ENCODE data around the gene FMR1NB.

Gene FMR1NB

DNA sequence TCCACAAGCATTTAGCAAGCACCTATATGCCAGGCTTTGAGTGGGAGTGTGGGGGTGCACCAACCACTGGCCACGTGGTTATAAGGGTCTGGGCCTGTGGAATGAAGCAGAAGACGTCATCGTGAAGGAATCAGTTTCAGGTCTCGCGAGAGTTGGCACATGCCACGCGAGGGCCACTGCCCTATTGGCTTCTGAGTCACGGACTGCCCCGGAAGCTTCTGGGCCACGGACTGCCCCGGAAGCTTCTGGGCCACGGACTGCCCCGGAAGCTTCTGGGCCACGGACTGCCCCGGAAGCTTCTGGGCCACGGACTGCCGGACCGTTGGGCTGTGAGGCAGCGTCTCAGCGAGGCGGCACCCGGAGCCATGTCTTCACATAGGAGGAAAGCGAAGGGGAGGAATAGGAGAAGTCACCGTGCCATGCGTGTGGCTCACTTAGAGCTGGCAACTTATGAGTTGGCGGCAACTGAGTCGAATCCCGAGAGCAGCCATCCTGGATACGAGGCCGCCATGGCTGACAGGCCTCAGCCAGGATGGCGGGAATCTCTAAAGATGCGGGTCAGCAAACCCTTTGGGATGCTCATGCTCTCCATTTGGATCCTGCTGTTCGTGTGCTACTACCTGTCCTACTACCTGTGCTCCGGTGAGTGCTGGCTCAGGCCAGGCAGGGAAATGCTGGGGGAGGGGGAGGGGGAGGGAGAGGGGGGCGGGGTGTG is at the start of gene FMR1NB:
Gene FMR1NB, plus strand, starts transcription at position 300 of the 715 bp plus-strand sequence. Its CDS starts 66 bp downstream, at position 366.
- Histone ChIP-seq H3K36me3 (ENCODE audit: control insufficient read depth in 2 of 2, insufficient read depth in 2 of 2, low read length in 2 of 2) (no peaks in the 10 kb centered on the region), H3K9ac (ENCODE audit: low read depth in 1 of 2, low read length in 2 of 2) (no peak within 1 kb of the TSS), H3K9me3 (ENCODE audit: control insufficient read depth in 2 of 2, low read length in 2 of 2) (no peaks in the 10 kb centered on the region), H3K27ac (ENCODE audit: low read depth in 2 of 2, low read length in 2 of 2) (no peak within 1 kb of the TSS), H3K4me1 (ENCODE audit: control insufficient read depth in 2 of 2, insufficient read depth in 2 of 2, low read length in 2 of 2) (no peaks in the 10 kb centered on the region), H3K4me3 (ENCODE audit: low read length in 2 of 2) (no peak within 1 kb of the TSS), H3K27me3 (ENCODE audit: control insufficient read depth in 2 of 2, insufficient read depth in 2 of 2, low read length in 2 of 2) (no peaks in the 10 kb centered on the region)

DNA sequence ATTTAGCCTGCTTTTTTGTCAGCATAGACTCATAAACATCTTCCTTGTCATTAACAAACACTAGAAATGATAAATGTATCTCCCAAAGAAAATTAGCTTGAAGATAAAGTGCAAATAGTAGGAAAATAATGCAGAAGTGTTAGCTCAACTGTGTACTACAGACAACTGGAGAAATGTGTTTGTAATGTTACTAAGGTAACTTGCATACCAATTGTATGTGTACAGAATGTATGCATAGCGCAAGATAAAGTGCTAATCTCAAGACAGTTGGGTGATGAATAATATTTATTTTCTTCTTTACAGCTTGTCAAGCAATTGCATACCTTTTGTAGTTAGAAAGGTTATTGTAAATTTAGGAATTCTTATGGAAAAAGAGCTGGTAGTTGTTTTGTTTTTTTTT is 47.3 kb upstream of the FMR1NB start:
- H3K27me3 ChIP-seq (ENCODE audit: control insufficient read depth in 2 of 2, insufficient read depth in 2 of 2, low read length in 2 of 2) = no peaks in the 10 kb centered on the region
- no peak overlapping the region for H3K4me3 ChIP-seq (ENCODE audit: low read length in 2 of 2)
- H3K9me3 ChIP-seq (ENCODE audit: control insufficient read depth in 2 of 2, low read length in 2 of 2) = no peaks in the 10 kb centered on the region
- H3K36me3 ChIP-seq (ENCODE audit: control insufficient read depth in 2 of 2, insufficient read depth in 2 of 2, low read length in 2 of 2) = peaks cover 20 to 23% of the 10 kb centered on the region in 2 donors
- H3K4me1 ChIP-seq (ENCODE audit: control insufficient read depth in 2 of 2, insufficient read depth in 2 of 2, low read length in 2 of 2) = no peaks in the 10 kb centered on the region
- no peak overlapping the region for H3K27ac ChIP-seq (ENCODE audit: low read depth in 2 of 2, low read length in 2 of 2)
- no peak overlapping the region for H3K9ac ChIP-seq (ENCODE audit: low read depth in 1 of 2, low read length in 2 of 2)

DNA sequence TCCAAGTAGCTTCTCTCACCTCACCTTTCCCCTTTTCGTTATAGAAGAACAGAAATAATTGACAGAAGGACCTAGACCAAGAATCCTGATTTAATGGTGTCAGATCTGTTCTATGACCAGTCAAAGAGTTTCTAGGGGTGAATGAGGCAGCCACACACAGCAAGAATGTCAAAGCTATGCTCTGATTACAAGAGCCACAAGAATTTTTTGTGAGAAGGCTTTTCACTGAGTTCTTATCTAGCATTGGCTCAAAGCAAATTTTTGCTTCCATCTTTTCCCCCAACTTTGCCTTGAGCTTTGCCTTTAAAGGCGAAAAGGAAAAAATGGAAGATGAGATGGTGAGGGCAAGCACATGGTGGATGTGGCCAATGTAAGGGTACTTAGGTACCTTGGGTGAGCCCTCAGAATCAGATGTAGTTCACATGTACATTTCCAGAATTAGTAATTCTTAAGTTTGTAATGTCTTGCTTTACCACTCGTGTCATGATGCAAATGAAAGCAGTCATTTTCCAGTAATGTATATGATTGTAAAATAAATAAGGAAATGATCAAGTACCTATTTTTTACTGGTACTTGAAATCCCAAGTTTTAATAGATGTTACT is 45.9 kb upstream of the FMR1NB start:
- Histone ChIP-seq H3K9me3 (ENCODE audit: control insufficient read depth in 2 of 2, low read length in 2 of 2) (no peaks in the 10 kb centered on the region), H3K36me3 (ENCODE audit: control insufficient read depth in 2 of 2, insufficient read depth in 2 of 2, low read length in 2 of 2) (peaks cover 18 to 21% of the 10 kb centered on the region in 2 donors)

DNA sequence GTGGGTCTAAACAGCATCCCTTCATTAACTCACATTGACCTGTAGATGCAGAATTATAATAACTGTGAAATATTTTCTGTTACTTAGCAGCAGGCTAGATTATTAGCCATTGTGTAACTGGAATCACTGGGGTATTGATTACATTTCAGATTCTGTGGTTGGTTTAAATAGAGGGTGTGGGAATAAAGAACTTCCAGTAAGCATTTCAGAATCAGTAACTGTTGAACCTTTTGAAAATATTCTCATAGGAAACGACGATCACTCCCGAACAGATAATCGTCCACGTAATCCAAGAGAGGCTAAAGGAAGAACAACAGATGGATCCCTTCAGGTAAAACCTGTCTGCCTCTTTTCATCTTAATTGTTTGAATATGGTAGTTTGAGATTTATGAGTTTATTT is 35.9 kb upstream of the FMR1NB start:
- H3K36me3 ChIP-seq (ENCODE audit: control insufficient read depth in 2 of 2, insufficient read depth in 2 of 2, low read length in 2 of 2) = peaks cover 17 to 22% of the 10 kb centered on the region in 2 donors
- H3K27ac ChIP-seq (ENCODE audit: low read depth in 2 of 2, low read length in 2 of 2) = no peak overlapping the region
- no peaks in the 10 kb centered on the region for H3K27me3 ChIP-seq (ENCODE audit: control insufficient read depth in 2 of 2, insufficient read depth in 2 of 2, low read length in 2 of 2)
- H3K9ac ChIP-seq (ENCODE audit: low read depth in 1 of 2, low read length in 2 of 2) = no peak overlapping the region
- H3K4me3 ChIP-seq (ENCODE audit: low read length in 2 of 2) = no peak overlapping the region
- H3K4me1 ChIP-seq (ENCODE audit: control insufficient read depth in 2 of 2, insufficient read depth in 2 of 2, low read length in 2 of 2) = peaks cover 0 to 2% of the 10 kb centered on the region in 2 donors
- no peaks in the 10 kb centered on the region for H3K9me3 ChIP-seq (ENCODE audit: control insufficient read depth in 2 of 2, low read length in 2 of 2)

More for the DNA sequence above, 45.9 kb upstream of the FMR1NB start:
- Histone ChIP-seq H3K4me3 (ENCODE audit: low read length in 2 of 2) (no peak overlapping the region), H3K4me1 (ENCODE audit: control insufficient read depth in 2 of 2, insufficient read depth in 2 of 2, low read length in 2 of 2) (no peaks in the 10 kb centered on the region), H3K27me3 (ENCODE audit: control insufficient read depth in 2 of 2, insufficient read depth in 2 of 2, low read length in 2 of 2) (no peaks in the 10 kb centered on the region), H3K9ac (ENCODE audit: low read depth in 1 of 2, low read length in 2 of 2) (no peak overlapping the region), H3K27ac (ENCODE audit: low read depth in 2 of 2, low read length in 2 of 2) (no peak overlapping the region)

- Histone ChIP-seq H3K9me3 (ENCODE audit: control insufficient read depth in 2 of 2, low read length in 2 of 2) (no peaks in the 10 kb centered on the region), H3K36me3 (ENCODE audit: control insufficient read depth in 2 of 2, insufficient read depth in 2 of 2, low read length in 2 of 2) (peaks cover 12 to 22% of the 10 kb centered on the region in 2 donors), H3K9ac (ENCODE audit: low read depth in 1 of 2, low read length in 2 of 2) (no peak overlapping the region), H3K4me1 (ENCODE audit: control insufficient read depth in 2 of 2, insufficient read depth in 2 of 2, low read length in 2 of 2) (peaks cover 2 to 3% of the 10 kb centered on the region in 2 donors), H3K27me3 (ENCODE audit: control insufficient read depth in 2 of 2, insufficient read depth in 2 of 2, low read length in 2 of 2) (no peaks in the 10 kb centered on the region), H3K4me3 (ENCODE audit: low read length in 2 of 2) (no peak overlapping the region), H3K27ac (ENCODE audit: low read depth in 2 of 2, low read length in 2 of 2) (no peak overlapping the region)
These were observed 32.6 kb upstream of the FMR1NB start for GRCh38 chrX:147948531-147948930.

DNA sequence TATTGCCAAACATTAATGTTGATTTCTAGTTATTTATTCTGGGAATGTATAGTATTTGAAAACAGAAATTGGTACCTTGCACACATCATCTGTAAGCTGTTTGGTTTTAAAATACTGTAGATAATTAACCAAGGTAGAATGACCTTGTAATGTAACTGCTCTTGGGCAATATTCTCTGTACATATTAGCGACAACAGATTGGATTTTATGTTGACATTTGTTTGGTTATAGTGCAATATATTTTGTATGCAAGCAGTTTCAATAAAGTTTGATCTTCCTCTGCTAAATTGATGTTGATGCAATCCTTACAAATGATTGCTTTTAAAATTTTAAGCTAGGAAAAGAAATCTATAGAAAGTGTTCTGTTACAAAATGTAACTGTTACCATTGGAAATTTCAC is 30.8 kb upstream of the FMR1NB start:
- Histone ChIP-seq H3K36me3 (ENCODE audit: control insufficient read depth in 2 of 2, insufficient read depth in 2 of 2, low read length in 2 of 2) (peaks cover 7 to 10% of the 10 kb centered on the region in 2 donors), H3K27me3 (ENCODE audit: control insufficient read depth in 2 of 2, insufficient read depth in 2 of 2, low read length in 2 of 2) (no peaks in the 10 kb centered on the region), H3K4me1 (ENCODE audit: control insufficient read depth in 2 of 2, insufficient read depth in 2 of 2, low read length in 2 of 2) (peaks cover 2 to 3% of the 10 kb centered on the region in 2 donors), H3K9me3 (ENCODE audit: control insufficient read depth in 2 of 2, low read length in 2 of 2) (no peaks in the 10 kb centered on the region), H3K4me3 (ENCODE audit: low read length in 2 of 2) (no peak overlapping the region), H3K27ac (ENCODE audit: low read depth in 2 of 2, low read length in 2 of 2) (no peak overlapping the region), H3K9ac (ENCODE audit: low read depth in 1 of 2, low read length in 2 of 2) (no peak overlapping the region)

- Histone ChIP-seq H3K27me3 (ENCODE audit: control insufficient read depth in 2 of 2, insufficient read depth in 2 of 2, low read length in 2 of 2) (no peaks in the 10 kb centered on the region), H3K9ac (ENCODE audit: low read depth in 1 of 2, low read length in 2 of 2) (no peak overlapping the region), H3K9me3 (ENCODE audit: control insufficient read depth in 2 of 2, low read length in 2 of 2) (no peaks in the 10 kb centered on the region), H3K27ac (ENCODE audit: low read depth in 2 of 2, low read length in 2 of 2) (no peak overlapping the region), H3K4me1 (ENCODE audit: control insufficient read depth in 2 of 2, insufficient read depth in 2 of 2, low read length in 2 of 2) (peaks cover 2 to 3% of the 10 kb centered on the region in 2 donors), H3K36me3 (ENCODE audit: control insufficient read depth in 2 of 2, insufficient read depth in 2 of 2, low read length in 2 of 2) (no peaks in the 10 kb centered on the region), H3K4me3 (ENCODE audit: low read length in 2 of 2) (no peak overlapping the region)
These were observed 27.2 kb upstream of the FMR1NB start for GRCh38 chrX:147953976-147954375.

DNA sequence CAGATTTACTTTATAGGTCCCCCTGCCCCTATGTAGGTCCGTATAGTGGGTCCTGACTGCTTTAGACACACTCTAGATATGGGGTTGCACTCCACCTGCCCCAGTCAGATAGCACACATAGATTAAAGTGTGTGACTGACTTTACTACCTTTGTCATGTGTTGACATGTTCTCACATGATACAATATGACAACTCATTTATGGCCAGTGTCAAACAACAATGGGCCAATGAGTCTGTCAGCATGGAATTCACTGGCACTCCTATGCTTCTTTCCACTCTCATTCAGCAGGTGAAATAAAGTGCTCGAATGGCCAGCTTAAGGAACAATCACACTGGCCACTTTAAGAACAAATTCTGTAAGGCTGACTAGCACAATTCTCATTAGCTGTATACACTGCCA is 23.8 kb upstream of the FMR1NB start:
- no peaks in the 10 kb centered on the region for H3K36me3 ChIP-seq (ENCODE audit: control insufficient read depth in 2 of 2, insufficient read depth in 2 of 2, low read length in 2 of 2)
- H3K9ac ChIP-seq (ENCODE audit: low read depth in 1 of 2, low read length in 2 of 2) = no peak overlapping the region
- H3K27ac ChIP-seq (ENCODE audit: low read depth in 2 of 2, low read length in 2 of 2) = no peak overlapping the region
- H3K4me1 ChIP-seq (ENCODE audit: control insufficient read depth in 2 of 2, insufficient read depth in 2 of 2, low read length in 2 of 2) = no peaks in the 10 kb centered on the region
- no peaks in the 10 kb centered on the region for H3K9me3 ChIP-seq (ENCODE audit: control insufficient read depth in 2 of 2, low read length in 2 of 2)
- H3K27me3 ChIP-seq (ENCODE audit: control insufficient read depth in 2 of 2, insufficient read depth in 2 of 2, low read length in 2 of 2) = no peaks in the 10 kb centered on the region
- H3K4me3 ChIP-seq (ENCODE audit: low read length in 2 of 2) = no peak overlapping the region

DNA sequence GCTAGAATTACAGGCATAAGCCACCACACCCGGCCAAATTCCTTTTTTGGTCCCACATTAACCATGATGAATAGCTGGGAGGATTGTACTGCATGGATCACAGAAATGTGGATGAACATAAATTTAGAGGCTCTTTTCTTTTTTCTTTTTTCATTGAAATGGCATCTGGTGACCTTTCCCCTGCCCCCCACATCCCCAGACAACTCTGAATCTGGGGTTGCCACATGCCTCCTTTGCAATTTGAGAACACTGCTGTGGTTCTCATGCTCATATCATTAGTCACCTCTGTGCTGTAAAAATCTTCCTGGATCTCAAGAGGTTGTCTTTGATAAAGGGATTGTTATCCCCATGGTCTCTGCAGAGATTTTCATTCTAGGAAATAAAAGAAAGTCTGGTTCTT is 22.8 kb upstream of the FMR1NB start:
- Histone ChIP-seq H3K9me3 (ENCODE audit: control insufficient read depth in 2 of 2, low read length in 2 of 2) (no peaks in the 10 kb centered on the region), H3K27me3 (ENCODE audit: control insufficient read depth in 2 of 2, insufficient read depth in 2 of 2, low read length in 2 of 2) (no peaks in the 10 kb centered on the region), H3K27ac (ENCODE audit: low read depth in 2 of 2, low read length in 2 of 2) (no peak overlapping the region), H3K9ac (ENCODE audit: low read depth in 1 of 2, low read length in 2 of 2) (no peak overlapping the region), H3K4me3 (ENCODE audit: low read length in 2 of 2) (no peak overlapping the region), H3K4me1 (ENCODE audit: control insufficient read depth in 2 of 2, insufficient read depth in 2 of 2, low read length in 2 of 2) (no peaks in the 10 kb centered on the region), H3K36me3 (ENCODE audit: control insufficient read depth in 2 of 2, insufficient read depth in 2 of 2, low read length in 2 of 2) (no peaks in the 10 kb centered on the region)

DNA sequence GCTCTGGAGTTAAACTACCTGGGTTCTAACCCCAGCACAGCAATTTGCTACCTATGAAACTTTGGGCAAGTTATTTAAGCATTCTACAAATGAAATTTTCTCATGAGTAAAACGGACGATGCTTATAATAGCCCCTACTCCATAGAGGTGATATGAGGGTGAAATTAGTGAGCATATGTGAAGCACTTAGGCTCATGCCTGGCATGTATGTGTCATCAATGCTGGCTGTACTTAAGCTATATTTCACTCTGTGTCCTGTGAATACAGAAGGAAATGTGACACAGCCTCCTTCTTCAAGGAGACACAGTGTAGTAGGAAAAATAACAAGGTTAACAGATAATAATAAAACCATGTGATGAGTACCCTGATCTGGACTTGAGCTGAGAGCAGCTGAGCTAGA is 20.4 kb upstream of the FMR1NB start:
- no peak overlapping the region for H3K9ac ChIP-seq (ENCODE audit: low read depth in 1 of 2, low read length in 2 of 2)
- no peaks in the 10 kb centered on the region for H3K36me3 ChIP-seq (ENCODE audit: control insufficient read depth in 2 of 2, insufficient read depth in 2 of 2, low read length in 2 of 2)
- H3K27me3 ChIP-seq (ENCODE audit: control insufficient read depth in 2 of 2, insufficient read depth in 2 of 2, low read length in 2 of 2) = no peaks in the 10 kb centered on the region
- no peaks in the 10 kb centered on the region for H3K4me1 ChIP-seq (ENCODE audit: control insufficient read depth in 2 of 2, insufficient read depth in 2 of 2, low read length in 2 of 2)
- no peaks in the 10 kb centered on the region for H3K9me3 ChIP-seq (ENCODE audit: control insufficient read depth in 2 of 2, low read length in 2 of 2)
- no peak overlapping the region for H3K4me3 ChIP-seq (ENCODE audit: low read length in 2 of 2)
- no peak overlapping the region for H3K27ac ChIP-seq (ENCODE audit: low read depth in 2 of 2, low read length in 2 of 2)

Data from mucosa of rectum (tissue), 2 donors.